Gastrocnemius medialis (tissue), 4 donors: ENCODE results near the gene ISG20. TPM values are rescaled to one million over a fixed set of nuclear protein-coding genes. Genes with fewer than 3 reads are reported as not detected.

Experiments
- ATAC-seq, 2 donors: fragments of 150-250 bp; one replicate each; pipeline ENCODE4 v1.9.1; 2016
- DNase-seq, 2 donors: peaks; one replicate each; pipeline ENCODE4 v3.0.0-alpha.2; 2019
- H3K27ac ChIP-seq, 4 donors: fragments of 200-600 bp; sonication (generic); 1 replicate in 1 of 4; 2 replicates in 3 of 4; pipeline ENCODE4 v1.5.1; 2016 to 2018; ENCODE audit warnings: mild to moderate bottlenecking in 2 of 4, moderate library complexity in 1 of 4
- H3K27me3 ChIP-seq, 3 donors: fragments of 200-600 bp; sonication (generic) in 2 of 3; 1 replicate in 1 of 3; 2 replicates in 2 of 3; pipeline versions ENCODE4 v1.5.1 to v1.6.0; 2016 to 2019; ENCODE audit warnings: mild to moderate bottlenecking in 1 of 3, moderate library complexity in 1 of 3
- H3K36me3 ChIP-seq, 2 donors: fragments of 200-600 bp; sonication (generic) in 1 of 2; one replicate each; pipeline ENCODE4 v1.5.1; 2017 to 2018
- H3K4me1 ChIP-seq, 2 donors: fragments of 200-600 bp; sonication (generic) in 1 of 2; one replicate each; pipeline ENCODE4 v1.5.1; 2016 to 2017; ENCODE audit warnings: mild to moderate bottlenecking in 2 of 2
- H3K4me3 ChIP-seq, 4 donors: fragments of 200-600 bp; sonication (generic) in 3 of 4; 1 replicate in 1 of 4; 2 replicates in 3 of 4; pipeline ENCODE4 v1.5.1; 2016 to 2019; ENCODE audit warnings: mild to moderate bottlenecking in 2 of 4
- H3K9me3 ChIP-seq, 3 donors: fragments of 200-600 bp; sonication (generic) in 2 of 3; 1 replicate in 1 of 3; 2 replicates in 2 of 3; pipeline ENCODE4 v1.5.1; 2016 to 2019
- POLR2A ChIP-seq, 2 donors: fragments of 450-650 bp; IDR thresholded peaks; one replicate each; pipeline ENCODE4 v1.6.1; 2017; ENCODE audit warnings: antibody characterized with exemption in 2 of 2, mild to moderate bottlenecking in 2 of 2, moderate library complexity in 2 of 2
- in situ Hi-C, 4 donors: fragments of 200-750 bp; cut with MboI; loops; one replicate each; pipeline versions ENCODE4 v1.15.0 to v1.8.0; 2017; ENCODE audit warnings: low sequenced_read_pairs in 4 of 4
- intact Hi-C: fragments of 100-400 bp; cut with DNase I; formaldehyde crosslinking; loops from one replicate; pipeline ENCODE4 v1.15.1; 2023; ENCODE audit warnings: low total_unique reads
- total RNA-seq, 4 donors: library from RNA; depleted of rRNA; stranded (reverse); fragments of >200 nt; gene quantifications; one replicate each; pipeline versions ENCODE4 v1.1.0 to v1.2.3, GENCODE V29; 2016
- TF ChIP-seq, protein P1 (sequence below), 5 experiments: fragments of 450-650 bp in 3 of 5; fragments of 200-600 bp in 2 of 5; sonication (generic) in 2 of 5; IDR thresholded peaks in 4 of 5; conservative IDR thresholded peaks in 1 of 5; 1 replicate in 4 of 5; 2 replicates in 1 of 5; pipeline ENCODE4 v1.5.1; 2016 to 2019; ENCODE audit warnings: antibody characterized with exemption in 5 of 5, mild to moderate bottlenecking in 3 of 5, moderate library complexity in 3 of 5

Gene ISG20
- total RNA-seq, 4 donors from 2014 or later: 1.2 to 9.2 (median 1.6) TPM

DNA sequence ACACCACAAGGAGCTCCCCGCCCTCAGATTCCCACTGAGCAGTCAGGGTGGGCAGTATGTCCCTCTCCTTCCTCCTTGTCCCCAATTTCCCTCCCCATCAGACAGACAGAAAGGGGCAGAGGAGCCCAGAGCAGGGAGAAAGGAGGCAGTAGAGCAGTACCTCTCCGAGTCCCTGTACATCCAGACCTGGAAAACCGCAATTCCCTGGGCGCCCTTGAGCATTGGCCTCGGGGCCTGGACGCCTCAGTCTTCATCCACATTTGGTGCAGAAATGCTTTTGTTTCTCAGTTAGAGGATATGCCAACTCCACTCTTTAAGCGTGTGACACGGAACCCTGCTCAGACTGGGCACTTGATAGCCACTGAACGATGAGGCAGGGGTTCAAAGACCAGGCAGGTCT is 5.9 kb downstream of the ISG20 start:
- peaks cover 0 to under 1% (median 0%) of the 10 kb centered on the region in 3 donors for H3K27me3 ChIP-seq
- no peak overlapping the region for H3K27ac ChIP-seq
- no peak for TF ChIP-seq POLR2A (IDR thresholded peaks at IDR 0.05)
- TF ChIP-seq, protein P1, sequence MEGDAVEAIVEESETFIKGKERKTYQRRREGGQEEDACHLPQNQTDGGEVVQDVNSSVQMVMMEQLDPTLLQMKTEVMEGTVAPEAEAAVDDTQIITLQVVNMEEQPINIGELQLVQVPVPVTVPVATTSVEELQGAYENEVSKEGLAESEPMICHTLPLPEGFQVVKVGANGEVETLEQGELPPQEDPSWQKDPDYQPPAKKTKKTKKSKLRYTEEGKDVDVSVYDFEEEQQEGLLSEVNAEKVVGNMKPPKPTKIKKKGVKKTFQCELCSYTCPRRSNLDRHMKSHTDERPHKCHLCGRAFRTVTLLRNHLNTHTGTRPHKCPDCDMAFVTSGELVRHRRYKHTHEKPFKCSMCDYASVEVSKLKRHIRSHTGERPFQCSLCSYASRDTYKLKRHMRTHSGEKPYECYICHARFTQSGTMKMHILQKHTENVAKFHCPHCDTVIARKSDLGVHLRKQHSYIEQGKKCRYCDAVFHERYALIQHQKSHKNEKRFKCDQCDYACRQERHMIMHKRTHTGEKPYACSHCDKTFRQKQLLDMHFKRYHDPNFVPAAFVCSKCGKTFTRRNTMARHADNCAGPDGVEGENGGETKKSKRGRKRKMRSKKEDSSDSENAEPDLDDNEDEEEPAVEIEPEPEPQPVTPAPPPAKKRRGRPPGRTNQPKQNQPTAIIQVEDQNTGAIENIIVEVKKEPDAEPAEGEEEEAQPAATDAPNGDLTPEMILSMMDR (IDR thresholded peaks at IDR 0.05 in 4 of 5, conservative IDR thresholded peaks at IDR 0.05 in 1 of 5): no peak
- intact Hi-C loops: no loop called here
- H3K36me3 ChIP-seq: no peaks in the 10 kb centered on the region
- H3K4me3 ChIP-seq: no peak overlapping the region
- H3K4me1 ChIP-seq: peaks cover 0 to 1% of the 10 kb centered on the region in 2 donors
- in situ Hi-C loops: no loop called here
- ATAC-seq (no peak), DNase-seq (no peak)
- no peaks in the 10 kb centered on the region for H3K9me3 ChIP-seq

DNA sequence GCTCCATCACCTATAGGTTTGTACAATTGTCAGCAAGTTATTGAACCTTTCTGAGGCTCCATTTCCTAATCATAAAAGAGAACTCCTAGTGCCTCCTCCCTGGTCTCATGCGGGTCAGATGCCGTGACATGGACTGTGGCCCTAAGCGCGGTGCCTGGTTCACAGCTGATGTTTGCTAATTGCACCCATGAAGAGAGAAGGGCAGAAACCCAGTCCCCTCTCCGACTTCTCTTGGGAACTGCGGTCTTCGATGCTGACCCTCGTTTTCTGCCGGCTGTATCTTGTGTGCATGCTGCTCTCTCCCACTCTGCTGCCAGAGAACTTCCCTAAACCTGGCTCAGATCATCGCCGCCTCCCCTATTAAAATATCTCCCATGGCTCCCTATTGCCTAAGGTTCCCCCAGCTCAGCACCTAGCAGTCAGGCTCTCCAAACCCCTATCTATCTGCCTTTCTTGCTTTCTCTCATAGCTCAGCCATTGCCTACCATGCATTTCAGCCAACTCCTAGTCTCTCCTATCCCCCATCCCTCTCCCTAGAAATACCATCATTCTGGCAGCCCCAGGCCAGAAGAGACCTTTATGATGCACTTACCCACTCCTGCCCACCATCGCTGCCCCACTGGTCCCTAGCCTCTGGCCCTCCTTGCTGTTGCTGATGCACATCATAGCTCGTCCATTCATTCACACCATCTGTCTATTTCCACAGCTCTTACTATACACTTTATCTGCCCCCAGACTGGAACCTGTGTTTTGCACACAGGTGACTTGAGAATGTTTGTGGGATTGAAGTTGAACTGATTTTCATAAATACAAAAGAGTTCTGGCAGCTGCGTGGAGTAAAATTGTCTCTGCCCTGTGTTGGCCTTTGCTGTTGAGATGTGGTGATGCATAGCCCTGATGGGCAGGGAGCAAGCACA is 6.6 kb downstream of the ISG20 start:
- TF ChIP-seq, protein P1 (IDR thresholded peaks at IDR 0.05 in 4 of 5, conservative IDR thresholded peaks at IDR 0.05 in 1 of 5): no peak
- no peak for TF ChIP-seq POLR2A (IDR thresholded peaks at IDR 0.05)

DNA sequence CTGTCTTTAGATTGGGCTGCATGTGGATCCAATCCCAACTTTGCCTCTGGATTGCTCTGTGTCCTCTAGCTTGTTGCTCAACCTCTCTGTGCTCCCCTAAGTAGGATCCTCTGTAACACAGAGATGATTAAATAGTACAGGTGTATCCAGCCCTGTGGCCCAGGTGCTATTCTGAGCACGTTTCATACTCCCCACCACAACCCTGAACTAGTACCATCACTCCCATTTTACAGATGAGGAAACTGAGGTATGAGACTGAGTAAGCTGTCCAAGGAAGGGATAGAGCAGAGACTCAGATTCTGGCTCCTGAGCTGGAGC is 7.2 kb downstream of the ISG20 start:
- in situ Hi-C loops: no loop called here

More for the DNA sequence above, 6.6 kb downstream of the ISG20 start:
- ATAC-seq: no peak
- intact Hi-C loops: no loop called here
- H3K27me3 ChIP-seq: no peaks in the 10 kb centered on the region
- H3K9me3 ChIP-seq: no peaks in the 10 kb centered on the region
- H3K4me3 ChIP-seq: no peak overlapping the region
- H3K27ac ChIP-seq: no peak overlapping the region
- in situ Hi-C loops: no loop called here
- DNase-seq: no peak
- H3K4me1 ChIP-seq: no peaks in the 10 kb centered on the region
- no peaks in the 10 kb centered on the region for H3K36me3 ChIP-seq

DNA sequence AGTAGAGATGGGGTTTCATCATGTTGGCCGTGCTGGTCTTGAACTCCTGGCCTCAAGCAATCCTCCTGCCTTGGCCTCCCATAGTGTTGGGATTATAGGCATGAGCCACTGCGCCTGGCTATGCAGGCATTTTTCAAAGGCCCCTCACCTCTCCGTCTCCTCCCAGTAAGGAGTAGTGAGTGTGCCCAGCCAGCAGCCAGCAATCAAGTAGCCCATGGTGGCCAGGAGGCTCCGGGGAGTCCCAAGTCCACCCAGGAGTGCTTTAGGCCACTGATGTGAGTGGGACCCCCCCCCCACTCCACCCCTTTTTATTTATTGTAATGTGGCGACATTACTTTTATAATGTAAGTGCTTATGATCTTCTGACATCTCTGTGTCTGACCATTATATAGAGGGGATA is 8.1 kb downstream of the ISG20 start:
- Histone ChIP-seq H3K9me3 (no peaks in the 10 kb centered on the region), H3K4me1 (no peaks in the 10 kb centered on the region), H3K27ac (no peak overlapping the region), H3K36me3 (no peaks in the 10 kb centered on the region), H3K4me3 (no peak overlapping the region), H3K27me3 (no peaks in the 10 kb centered on the region)
- DNase-seq (no peak), ATAC-seq (no peak)
- intact Hi-C loops: no loop called here
- in situ Hi-C loops: no loop called here
- TF ChIP-seq POLR2A (IDR thresholded peaks at IDR 0.05): no peak
- TF ChIP-seq, protein P1 (IDR thresholded peaks at IDR 0.05 in 4 of 5, conservative IDR thresholded peaks at IDR 0.05 in 1 of 5): no peak

More for the DNA sequence above, 7.2 kb downstream of the ISG20 start:
- Histone ChIP-seq H3K27ac (no peak overlapping the region), H3K4me3 (no peak overlapping the region), H3K4me1 (no peaks in the 10 kb centered on the region), H3K36me3 (no peaks in the 10 kb centered on the region), H3K9me3 (no peaks in the 10 kb centered on the region), H3K27me3 (no peaks in the 10 kb centered on the region)
- DNase-seq (no peak), ATAC-seq (no peak)
- intact Hi-C loops: no loop called here
- TF ChIP-seq, protein P1 (IDR thresholded peaks at IDR 0.05 in 4 of 5, conservative IDR thresholded peaks at IDR 0.05 in 1 of 5): no peak
- TF ChIP-seq POLR2A (IDR thresholded peaks at IDR 0.05): no peak
